ES-I3 (cell line): ENCODE results near the gene P2RX1.

Experiments used
- H3K36me3 ChIP-seq: 2 replicates; pipeline ENCODE4 v1.6.1; 2013; ENCODE audit warnings: mild to moderate bottlenecking, low read length, control low read depth, moderate library complexity; ENCODE audit not compliant: insufficient read depth
- H3K4me1 ChIP-seq: 2 replicates; pipeline ENCODE4 v1.6.1; 2013; ENCODE audit warnings: mild to moderate bottlenecking, control low read depth, low read length; ENCODE audit not compliant: insufficient read depth
- H3K9ac ChIP-seq: 2 replicates; pipeline ENCODE4 v1.6.1; 2013; ENCODE audit warnings: low read depth, mild to moderate bottlenecking, low read length, moderate library complexity
- H3K9me3 ChIP-seq: 2 replicates; pipeline ENCODE4 v1.6.1; 2013; ENCODE audit warnings: mild to moderate bottlenecking, low read length, moderate library complexity; ENCODE audit not compliant: control insufficient read depth, insufficient read depth

The P2RX1 gene

GRCh38 chr17:3944485-3945388, 28.5 kb upstream of the P2RX1 start:
- H3K36me3 ChIP-seq = no peaks in the 10 kb centered on the region; the same call in 1 of the 2 replicates
- H3K4me1 ChIP-seq = no peaks in the 10 kb centered on the region; the same call in 1 of the 2 replicates
- H3K9me3 ChIP-seq = no peaks in the 10 kb centered on the region
- peak overlapping the region; percentile 52; the same call in 1 of the 2 replicates for H3K9ac ChIP-seq

- no peak overlapping the region for H3K9ac ChIP-seq
- H3K4me1 ChIP-seq = no peaks in the 10 kb centered on the region; the same call in 1 of the 2 replicates
- H3K9me3 ChIP-seq = no peaks in the 10 kb centered on the region
- no peaks in the 10 kb centered on the region; the same call in 1 of the 2 replicates for H3K36me3 ChIP-seq
Measured at GRCh38 chr17:3943240-3943891, 27.1 kb upstream of the P2RX1 start.

DNA sequence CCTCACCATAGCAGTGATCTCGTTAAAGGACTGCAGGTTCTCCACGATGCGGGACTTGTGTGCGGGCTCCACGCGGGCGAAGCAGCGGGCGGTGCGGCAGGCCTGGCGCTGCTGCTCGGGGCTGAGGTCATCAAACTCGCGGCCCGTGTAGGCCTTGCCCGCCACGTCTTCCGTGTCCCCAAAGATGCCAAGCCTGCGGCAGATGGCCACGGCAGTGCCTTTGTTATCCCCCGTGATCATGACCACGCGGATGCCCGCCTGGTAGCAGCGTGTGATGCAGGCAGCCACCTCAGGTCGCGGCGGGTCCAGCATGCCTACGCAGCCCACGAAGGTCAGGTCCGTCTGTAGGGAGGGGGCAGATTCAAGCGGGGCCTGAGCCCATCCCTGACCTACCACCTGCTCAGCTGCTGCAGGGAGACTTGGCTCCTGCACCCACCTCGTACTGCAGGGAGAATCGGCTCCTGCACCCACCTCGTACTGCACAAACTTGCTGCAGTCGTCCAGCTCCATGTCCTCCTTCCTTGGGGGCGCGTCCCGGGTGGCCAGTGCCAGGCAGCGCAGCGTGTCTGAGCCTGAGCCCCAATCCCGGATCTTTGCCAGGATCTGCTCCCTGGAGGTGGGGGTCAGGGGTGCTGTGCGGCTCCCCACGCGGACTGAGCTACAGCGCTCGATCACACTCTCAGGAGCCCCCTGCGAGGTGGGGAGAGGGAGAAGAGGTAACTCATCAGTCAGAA, 24.9 kb upstream of the P2RX1 start:
- no peaks in the 10 kb centered on the region for H3K9me3 ChIP-seq
- H3K4me1 ChIP-seq = no peaks in the 10 kb centered on the region; the same call in 1 of the 2 replicates
- no peak overlapping the region for H3K9ac ChIP-seq
- no peaks in the 10 kb centered on the region; the same call in 1 of the 2 replicates for H3K36me3 ChIP-seq

GRCh38 chr17:3937359-3937758, 21.1 kb upstream of the P2RX1 start:
- Histone ChIP-seq H3K36me3 (no peaks in the 10 kb centered on the region), H3K9me3 (no peaks in the 10 kb centered on the region), H3K9ac (no peak overlapping the region), H3K4me1 (no peaks in the 10 kb centered on the region)

DNA sequence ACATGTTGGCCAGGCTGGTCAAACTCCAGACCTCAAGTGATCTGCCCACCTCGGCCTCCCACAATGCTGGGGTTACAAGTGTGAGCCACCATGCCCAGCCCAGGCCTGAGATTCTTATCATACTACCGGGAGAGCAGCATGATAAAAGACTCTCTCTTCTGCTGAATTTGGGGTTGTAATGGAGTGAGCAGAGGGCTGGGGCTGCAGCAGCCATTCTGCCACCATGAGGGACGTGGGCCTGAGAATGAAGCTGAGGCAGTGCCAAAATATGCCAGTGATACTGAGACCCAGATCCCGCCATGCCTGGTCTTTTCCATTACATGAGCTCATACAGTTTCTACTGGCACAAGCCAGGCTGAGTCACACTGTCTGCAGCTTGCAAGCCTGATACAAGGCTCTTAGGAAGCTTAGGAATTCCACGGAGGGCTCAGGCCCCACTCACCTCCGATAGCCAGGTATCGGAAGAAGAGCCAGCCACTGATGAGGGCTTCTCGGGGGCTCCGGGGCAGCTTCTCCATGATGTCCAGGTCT, 19.6 kb upstream of the P2RX1 start:
- H3K9me3 ChIP-seq = no peaks in the 10 kb centered on the region
- no peak overlapping the region for H3K9ac ChIP-seq
- no peaks in the 10 kb centered on the region for H3K4me1 ChIP-seq
- no peaks in the 10 kb centered on the region for H3K36me3 ChIP-seq

- Histone ChIP-seq H3K36me3 (no peaks in the 10 kb centered on the region), H3K4me1 (no peaks in the 10 kb centered on the region), H3K9ac (no peak overlapping the region), H3K9me3 (no peaks in the 10 kb centered on the region)
Measured at GRCh38 chr17:3935140-3935542, 18.9 kb upstream of the P2RX1 start.

DNA sequence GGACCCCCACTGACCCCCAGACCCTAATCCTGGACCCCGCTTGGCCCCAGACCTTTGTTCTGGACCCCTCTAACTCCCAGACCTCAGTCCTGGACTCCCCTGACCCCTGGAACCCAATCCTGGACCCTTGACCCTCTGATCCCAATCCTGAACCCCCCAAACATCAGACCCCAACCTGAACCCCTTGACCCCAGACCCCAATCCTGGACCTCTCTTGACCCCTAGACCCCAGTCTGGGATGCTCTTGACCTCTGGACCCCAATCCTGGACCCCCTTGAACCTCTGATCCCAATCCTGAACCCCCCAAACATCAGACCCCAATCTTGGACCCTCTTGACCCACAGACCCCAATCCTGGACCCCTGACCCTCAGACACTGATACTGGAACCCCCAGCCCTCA, 13.5 kb upstream of the P2RX1 start:
- Histone ChIP-seq H3K36me3 (no peaks in the 10 kb centered on the region), H3K4me1 (no peaks in the 10 kb centered on the region; the same call in 1 of the 2 replicates), H3K9ac (no peak overlapping the region), H3K9me3 (no peaks in the 10 kb centered on the region)

DNA sequence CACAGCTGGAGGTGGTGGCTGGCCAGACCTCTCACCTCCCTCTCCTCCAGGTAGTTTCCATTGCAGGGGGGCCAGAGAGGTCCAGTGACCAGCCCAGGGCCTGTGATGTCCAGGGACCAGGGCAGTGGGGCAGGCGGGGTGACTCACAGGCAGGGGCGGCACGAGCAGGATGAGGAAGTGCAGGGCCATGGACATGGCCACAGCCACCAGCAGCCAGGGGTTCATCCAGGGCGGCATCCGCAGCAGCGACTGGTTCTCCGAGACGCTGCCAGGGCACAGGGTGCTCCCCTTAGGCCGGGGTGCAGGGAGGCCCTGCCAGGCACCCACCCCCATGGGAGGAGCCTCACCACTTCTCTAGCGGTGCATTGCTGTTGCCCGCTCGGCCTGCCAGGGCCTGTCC, 12.9 kb upstream of the P2RX1 start:
- H3K9ac ChIP-seq = no peak overlapping the region
- no peaks in the 10 kb centered on the region for H3K36me3 ChIP-seq

GRCh38 chr17:3928406-3928805, 12.1 kb upstream of the P2RX1 start:
- no peak overlapping the region for H3K9ac ChIP-seq
- no peaks in the 10 kb centered on the region for H3K36me3 ChIP-seq
- no peaks in the 10 kb centered on the region for H3K9me3 ChIP-seq
- H3K4me1 ChIP-seq = no peaks in the 10 kb centered on the region; the same call in 1 of the 2 replicates

More for the DNA sequence above, 12.9 kb upstream of the P2RX1 start:
- H3K9me3 ChIP-seq = no peaks in the 10 kb centered on the region
- no peaks in the 10 kb centered on the region; the same call in 1 of the 2 replicates for H3K4me1 ChIP-seq

GRCh38 chr17:3927628-3928340, 11.5 kb upstream of the P2RX1 start:
- Histone ChIP-seq H3K9me3 (no peaks in the 10 kb centered on the region), H3K36me3 (no peaks in the 10 kb centered on the region), H3K4me1 (no peaks in the 10 kb centered on the region; the same call in 1 of the 2 replicates), H3K9ac (no peak overlapping the region)

- H3K9me3 ChIP-seq = no peaks in the 10 kb centered on the region
- no peaks in the 10 kb centered on the region for H3K36me3 ChIP-seq
- H3K4me1 ChIP-seq = no peaks in the 10 kb centered on the region; the same call in 1 of the 2 replicates
- H3K9ac ChIP-seq = no peak overlapping the region
Measured at GRCh38 chr17:3926860-3927627, 10.8 kb upstream of the P2RX1 start.

DNA sequence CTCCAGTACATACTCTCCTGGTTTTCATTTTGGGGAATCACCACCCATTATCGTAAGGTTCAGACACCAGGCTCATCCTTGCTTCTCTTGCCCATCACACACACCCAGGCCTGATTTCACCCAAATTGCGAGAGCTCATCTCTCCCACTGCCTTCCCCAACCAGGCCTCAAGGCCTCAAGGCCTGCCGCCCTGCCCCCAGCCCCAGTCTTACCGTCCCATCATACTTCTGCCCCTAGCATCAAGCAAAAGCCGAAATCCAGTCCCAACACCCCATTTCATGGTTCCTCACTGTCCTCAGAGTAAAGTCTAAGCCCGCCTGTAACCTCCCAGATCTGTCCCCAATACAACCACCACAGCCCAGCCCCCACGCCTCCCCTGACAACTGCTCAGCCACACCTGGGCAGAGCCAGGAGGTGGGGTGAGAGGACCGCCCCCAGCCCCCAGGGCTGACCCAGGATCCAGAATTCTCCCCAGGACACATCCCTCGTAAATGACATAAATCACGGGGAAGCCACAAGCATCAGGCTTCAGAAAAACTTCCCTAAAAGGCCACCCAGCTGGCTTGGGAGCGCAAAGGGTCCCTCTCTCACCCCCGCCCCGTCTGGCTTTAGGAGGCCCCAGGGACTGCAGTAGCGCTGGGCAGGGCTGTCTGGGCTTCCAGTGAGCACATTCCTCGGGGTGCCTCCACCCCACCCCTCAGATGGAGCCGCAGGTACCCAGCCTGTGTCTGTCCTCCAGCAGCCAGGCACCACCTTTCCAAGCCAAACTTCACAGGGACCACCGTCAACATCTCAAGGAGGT, 9.6 kb upstream of the P2RX1 start:
- Histone ChIP-seq H3K4me1 (no peaks in the 10 kb centered on the region; the same call in 1 of the 2 replicates), H3K36me3 (no peaks in the 10 kb centered on the region), H3K9ac (no peak overlapping the region), H3K9me3 (no peaks in the 10 kb centered on the region)
